Measurements from ENCODE around the gene MEP1B. TPM values are rescaled to one million over a fixed set of nuclear protein-coding genes. Genes with fewer than 3 reads are reported as not detected.

Gene MEP1B
- total and polyA plus RNA-seq, 4 donors = not detected

DNA sequence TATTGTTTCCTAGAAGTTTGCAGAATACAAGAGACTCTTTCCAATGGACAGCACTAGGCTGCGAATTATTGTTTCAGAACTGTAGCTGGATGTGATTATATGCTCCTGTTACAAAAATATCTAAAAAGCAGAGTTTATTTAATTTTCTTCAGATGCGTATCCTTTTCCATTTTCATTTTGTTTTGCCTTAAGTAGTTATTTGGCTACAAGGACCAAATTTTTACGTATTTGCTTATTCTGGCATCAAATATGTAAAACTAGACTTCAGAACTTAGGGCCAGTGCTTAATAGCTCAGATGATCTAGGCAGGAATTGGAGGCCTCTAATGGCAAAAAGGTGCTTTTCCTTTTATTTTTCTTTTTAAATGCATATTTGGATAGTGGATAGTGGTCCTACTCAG is 18.7 kb downstream of the MEP1B start:
- TF ChIP-seq, protein P1, sequence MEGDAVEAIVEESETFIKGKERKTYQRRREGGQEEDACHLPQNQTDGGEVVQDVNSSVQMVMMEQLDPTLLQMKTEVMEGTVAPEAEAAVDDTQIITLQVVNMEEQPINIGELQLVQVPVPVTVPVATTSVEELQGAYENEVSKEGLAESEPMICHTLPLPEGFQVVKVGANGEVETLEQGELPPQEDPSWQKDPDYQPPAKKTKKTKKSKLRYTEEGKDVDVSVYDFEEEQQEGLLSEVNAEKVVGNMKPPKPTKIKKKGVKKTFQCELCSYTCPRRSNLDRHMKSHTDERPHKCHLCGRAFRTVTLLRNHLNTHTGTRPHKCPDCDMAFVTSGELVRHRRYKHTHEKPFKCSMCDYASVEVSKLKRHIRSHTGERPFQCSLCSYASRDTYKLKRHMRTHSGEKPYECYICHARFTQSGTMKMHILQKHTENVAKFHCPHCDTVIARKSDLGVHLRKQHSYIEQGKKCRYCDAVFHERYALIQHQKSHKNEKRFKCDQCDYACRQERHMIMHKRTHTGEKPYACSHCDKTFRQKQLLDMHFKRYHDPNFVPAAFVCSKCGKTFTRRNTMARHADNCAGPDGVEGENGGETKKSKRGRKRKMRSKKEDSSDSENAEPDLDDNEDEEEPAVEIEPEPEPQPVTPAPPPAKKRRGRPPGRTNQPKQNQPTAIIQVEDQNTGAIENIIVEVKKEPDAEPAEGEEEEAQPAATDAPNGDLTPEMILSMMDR (IDR thresholded peaks at IDR 0.05; ENCODE audit: control extremely low read depth, extremely low read depth) = no peak

DNA sequence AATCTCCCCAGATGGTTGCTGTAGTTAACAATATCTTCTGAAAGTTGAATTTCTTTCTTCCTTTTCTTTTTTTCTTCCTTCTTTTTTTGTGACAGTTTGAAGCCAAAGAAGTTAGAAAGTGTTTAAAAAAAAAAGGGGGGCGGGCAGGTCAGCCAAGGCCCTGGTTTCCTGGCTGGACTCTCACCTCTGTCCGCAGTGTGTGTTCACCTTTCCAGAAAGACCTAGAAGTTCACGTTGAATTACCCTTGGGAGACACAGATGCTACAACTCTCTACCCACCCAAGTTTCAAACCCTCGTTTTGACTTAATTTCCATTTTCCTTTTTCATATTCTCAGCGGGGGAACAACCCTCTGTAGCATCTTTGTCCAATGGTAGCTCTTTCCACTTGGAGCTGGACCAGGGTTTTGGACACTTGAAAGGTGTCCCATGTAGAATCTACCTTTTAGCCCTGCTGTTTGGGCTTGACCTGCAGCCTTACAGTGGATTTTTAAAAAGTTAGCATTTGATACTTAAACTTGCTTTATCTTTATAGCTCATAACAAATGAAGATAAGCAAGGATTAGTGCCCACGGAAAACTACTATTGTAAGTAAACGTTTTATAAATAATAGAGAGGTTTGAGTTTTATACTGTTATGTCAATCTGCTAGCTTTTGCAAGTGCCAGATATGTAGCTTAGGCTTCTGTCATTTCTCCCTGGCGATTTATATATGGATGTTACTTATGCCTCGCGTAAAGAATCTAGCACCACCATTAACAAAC is 20.0 kb downstream of the MEP1B start:
- no peaks in the 10 kb centered on the region for H3K36me3 ChIP-seq (ENCODE audit: control insufficient read depth in 4 of 4, insufficient read depth in 4 of 4, low read length in 4 of 4)
- DNase-seq (no peak), ATAC-seq (ENCODE audit: insufficient read depth, low FRiP score) (no peak)
- WGBS, 2 donors = 87 to 93% methylated on average over 10 of the region's 10 CpGs
- no peak overlapping the region for H3K4me3 ChIP-seq
- no peak overlapping the region for H3K27ac ChIP-seq (ENCODE audit: low read depth in 1 of 2, low read length in 1 of 2)
- peaks cover 0 to 1% (median 0%) of the 10 kb centered on the region in 4 donors for H3K9me3 ChIP-seq (ENCODE audit: control insufficient read depth in 4 of 4, insufficient read depth in 3 of 4, low read length in 3 of 4)
- H3K4me1 ChIP-seq (ENCODE audit: control insufficient read depth in 5 of 5, insufficient read depth in 5 of 5, low read length in 5 of 5) = no peaks in the 10 kb centered on the region
- TF ChIP-seq, protein P1 (IDR thresholded peaks at IDR 0.05; ENCODE audit: control extremely low read depth, extremely low read depth) = no peak
- H3K9ac ChIP-seq (ENCODE audit: insufficient read depth in 1 of 2, low read length in 2 of 2) = no peak overlapping the region
- no peaks in the 10 kb centered on the region for H3K27me3 ChIP-seq (ENCODE audit: control insufficient read depth in 3 of 3, insufficient read depth in 3 of 3, low read length in 2 of 3)

More for the DNA sequence above, 18.7 kb downstream of the MEP1B start:
- Histone ChIP-seq H3K9me3 (ENCODE audit: control insufficient read depth in 4 of 4, insufficient read depth in 3 of 4, low read length in 3 of 4) (peaks cover 0 to 1% (median 0%) of the 10 kb centered on the region in 4 donors), H3K9ac (ENCODE audit: insufficient read depth in 1 of 2, low read length in 2 of 2) (no peak overlapping the region), H3K4me3 (no peak overlapping the region), H3K36me3 (ENCODE audit: control insufficient read depth in 4 of 4, insufficient read depth in 4 of 4, low read length in 4 of 4) (no peaks in the 10 kb centered on the region), H3K27ac (ENCODE audit: low read depth in 1 of 2, low read length in 1 of 2) (no peak overlapping the region), H3K27me3 (ENCODE audit: control insufficient read depth in 3 of 3, insufficient read depth in 3 of 3, low read length in 2 of 3) (no peaks in the 10 kb centered on the region), H3K4me1 (ENCODE audit: control insufficient read depth in 5 of 5, insufficient read depth in 5 of 5, low read length in 5 of 5) (no peaks in the 10 kb centered on the region)
- 88 to 93% methylated on average over 3 of the region's 3 CpGs for WGBS, 2 donors
- DNase-seq (no peak), ATAC-seq (ENCODE audit: insufficient read depth, low FRiP score) (no peak)

DNA sequence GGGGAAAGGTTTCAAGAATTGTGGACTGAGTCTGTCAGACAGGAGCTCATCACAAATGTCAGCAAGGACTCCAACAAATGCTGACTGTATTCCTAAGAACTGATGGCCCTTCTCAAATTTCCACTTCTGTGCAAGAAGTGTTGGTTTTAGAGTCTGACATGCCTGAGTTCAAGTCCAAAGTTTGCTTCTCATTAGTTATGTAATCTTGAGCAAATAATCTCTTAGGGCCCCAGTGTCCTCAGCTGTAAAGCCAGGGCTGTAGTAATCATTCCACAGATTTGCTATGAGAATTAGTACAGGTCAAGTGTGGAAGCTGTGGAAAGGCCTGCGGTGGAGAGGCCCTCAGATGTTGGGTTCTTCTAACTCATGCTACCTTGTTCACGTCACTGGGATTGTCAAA is 23.9 kb downstream of the MEP1B start:
- H3K4me1 ChIP-seq (ENCODE audit: control insufficient read depth in 5 of 5, insufficient read depth in 5 of 5, low read length in 5 of 5) = no peaks in the 10 kb centered on the region
- DNase-seq (peak in 2 of 3 donors; percentile 6 to 52), ATAC-seq (ENCODE audit: insufficient read depth, low FRiP score) (peak; percentile 58)
- no peak overlapping the region for H3K9ac ChIP-seq (ENCODE audit: insufficient read depth in 1 of 2, low read length in 2 of 2)
- no peaks in the 10 kb centered on the region for H3K36me3 ChIP-seq (ENCODE audit: control insufficient read depth in 4 of 4, insufficient read depth in 4 of 4, low read length in 4 of 4)
- TF ChIP-seq, protein P1 (IDR thresholded peaks at IDR 0.05; ENCODE audit: control extremely low read depth, extremely low read depth) = no peak
- whole genome bisulfite sequencing, 2 donors = 59 to 84% methylated on average over 2 of the region's 2 CpGs
- H3K9me3 ChIP-seq (ENCODE audit: control insufficient read depth in 4 of 4, insufficient read depth in 3 of 4, low read length in 3 of 4) = no peaks in the 10 kb centered on the region
- no peaks in the 10 kb centered on the region for H3K27me3 ChIP-seq (ENCODE audit: control insufficient read depth in 3 of 3, insufficient read depth in 3 of 3, low read length in 2 of 3)
- H3K4me3 ChIP-seq = no peak overlapping the region
- no peak overlapping the region for H3K27ac ChIP-seq (ENCODE audit: low read depth in 1 of 2, low read length in 1 of 2)

Measured in lung (tissue), 12 donors.